Measurements from ENCODE around the gene ZNF638.

Gene ZNF638, protein sequence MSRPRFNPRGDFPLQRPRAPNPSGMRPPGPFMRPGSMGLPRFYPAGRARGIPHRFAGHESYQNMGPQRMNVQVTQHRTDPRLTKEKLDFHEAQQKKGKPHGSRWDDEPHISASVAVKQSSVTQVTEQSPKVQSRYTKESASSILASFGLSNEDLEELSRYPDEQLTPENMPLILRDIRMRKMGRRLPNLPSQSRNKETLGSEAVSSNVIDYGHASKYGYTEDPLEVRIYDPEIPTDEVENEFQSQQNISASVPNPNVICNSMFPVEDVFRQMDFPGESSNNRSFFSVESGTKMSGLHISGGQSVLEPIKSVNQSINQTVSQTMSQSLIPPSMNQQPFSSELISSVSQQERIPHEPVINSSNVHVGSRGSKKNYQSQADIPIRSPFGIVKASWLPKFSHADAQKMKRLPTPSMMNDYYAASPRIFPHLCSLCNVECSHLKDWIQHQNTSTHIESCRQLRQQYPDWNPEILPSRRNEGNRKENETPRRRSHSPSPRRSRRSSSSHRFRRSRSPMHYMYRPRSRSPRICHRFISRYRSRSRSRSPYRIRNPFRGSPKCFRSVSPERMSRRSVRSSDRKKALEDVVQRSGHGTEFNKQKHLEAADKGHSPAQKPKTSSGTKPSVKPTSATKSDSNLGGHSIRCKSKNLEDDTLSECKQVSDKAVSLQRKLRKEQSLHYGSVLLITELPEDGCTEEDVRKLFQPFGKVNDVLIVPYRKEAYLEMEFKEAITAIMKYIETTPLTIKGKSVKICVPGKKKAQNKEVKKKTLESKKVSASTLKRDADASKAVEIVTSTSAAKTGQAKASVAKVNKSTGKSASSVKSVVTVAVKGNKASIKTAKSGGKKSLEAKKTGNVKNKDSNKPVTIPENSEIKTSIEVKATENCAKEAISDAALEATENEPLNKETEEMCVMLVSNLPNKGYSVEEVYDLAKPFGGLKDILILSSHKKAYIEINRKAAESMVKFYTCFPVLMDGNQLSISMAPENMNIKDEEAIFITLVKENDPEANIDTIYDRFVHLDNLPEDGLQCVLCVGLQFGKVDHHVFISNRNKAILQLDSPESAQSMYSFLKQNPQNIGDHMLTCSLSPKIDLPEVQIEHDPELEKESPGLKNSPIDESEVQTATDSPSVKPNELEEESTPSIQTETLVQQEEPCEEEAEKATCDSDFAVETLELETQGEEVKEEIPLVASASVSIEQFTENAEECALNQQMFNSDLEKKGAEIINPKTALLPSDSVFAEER (N-terminal part only)

GRCh38 chr2:71331581-71332434 is at the start of gene ZNF638:
Gene ZNF638 (plus strand): TSS chr2:71331782. CDS start chr2:71348955, 17,173 bp downstream.
- H3K27me3 ChIP-seq (ENCODE audit: control insufficient read depth, insufficient read depth, low read length), result no peaks in the 10 kb centered on the region
- no peak within 1 kb of the TSS for H3K27ac ChIP-seq (ENCODE audit: low read length)
- H3K4me1 ChIP-seq (ENCODE audit: control insufficient read depth, insufficient read depth, low read length), result no peaks in the 10 kb centered on the region
- DNase-seq (ENCODE audit: low read depth, low spot score), result peak; percentile 79
- H3K9me3 ChIP-seq (ENCODE audit: control insufficient read depth, insufficient read depth, low read length), result no peaks in the 10 kb centered on the region
- peak within 1 kb of the TSS; percentile 97 for H3K4me3 ChIP-seq (ENCODE audit: low read length)
- WGBS (ENCODE audit: insufficient coverage, insufficient read length), result no CpG with 5 or more reads among the region's 82 CpGs
- H3K36me3 ChIP-seq (ENCODE audit: control insufficient read depth, insufficient read depth, low read length), result no peaks in the 10 kb centered on the region

DNA sequence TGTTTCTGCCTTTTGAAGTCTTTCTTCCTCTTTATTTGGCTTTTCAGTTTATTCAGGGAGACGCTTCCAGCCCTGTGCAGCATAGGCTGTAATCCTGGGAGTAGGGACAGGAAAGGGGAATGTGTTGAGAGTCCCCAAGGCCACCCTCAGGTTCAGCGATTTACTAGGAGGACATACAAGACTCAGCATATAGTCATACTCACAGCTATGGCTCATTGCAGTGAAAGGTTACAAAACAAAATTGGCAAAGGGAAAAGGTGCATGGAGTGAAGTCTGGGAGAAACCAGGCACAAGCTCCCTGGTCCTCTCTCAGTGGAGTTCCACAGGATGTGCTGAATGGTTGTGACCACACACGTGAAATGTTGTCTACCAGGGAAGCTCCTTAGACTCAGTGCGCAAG is 49.6 kb upstream of the ZNF638 start:
- Histone ChIP-seq H3K9me3 (ENCODE audit: control insufficient read depth, insufficient read depth, low read length) (no peaks in the 10 kb centered on the region), H3K27ac (ENCODE audit: low read length) (no peak overlapping the region), H3K27me3 (ENCODE audit: control insufficient read depth, insufficient read depth, low read length) (peaks cover 2% of the 10 kb centered on the region; the same call in 1 of the 2 replicates), H3K4me1 (ENCODE audit: control insufficient read depth, insufficient read depth, low read length) (peaks cover 1% of the 10 kb centered on the region; the same call in 1 of the 2 replicates), H3K36me3 (ENCODE audit: control insufficient read depth, insufficient read depth, low read length) (no peaks in the 10 kb centered on the region), H3K4me3 (ENCODE audit: low read length) (no peak overlapping the region)
- DNase-seq (ENCODE audit: low read depth, low spot score), result no peak
- WGBS (ENCODE audit: insufficient coverage, insufficient read length), result no CpG with 5 or more reads among the region's 4 CpGs

DNA sequence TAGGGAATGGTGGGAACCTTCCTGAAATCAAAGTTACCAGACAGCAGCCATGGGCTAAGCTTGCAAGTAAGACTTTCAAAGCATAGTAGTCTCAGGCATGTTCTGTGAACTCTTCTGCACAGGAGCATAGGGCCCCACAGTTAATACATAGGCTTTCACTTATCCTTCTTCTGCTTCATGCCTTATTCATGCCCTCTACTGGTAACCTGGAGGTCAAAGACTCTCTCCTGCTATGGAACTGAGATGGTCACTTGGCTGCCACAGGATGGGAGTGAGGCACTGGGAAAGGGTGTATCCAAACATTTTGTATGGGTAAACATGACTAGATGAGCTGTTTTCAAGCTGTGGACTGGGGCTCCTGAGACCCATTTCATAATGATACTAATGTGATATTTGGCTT is 49.1 kb upstream of the ZNF638 start:
- no peaks in the 10 kb centered on the region for H3K36me3 ChIP-seq (ENCODE audit: control insufficient read depth, insufficient read depth, low read length)
- peaks cover 1% of the 10 kb centered on the region; the same call in 1 of the 2 replicates for H3K4me1 ChIP-seq (ENCODE audit: control insufficient read depth, insufficient read depth, low read length)
- no peaks in the 10 kb centered on the region for H3K9me3 ChIP-seq (ENCODE audit: control insufficient read depth, insufficient read depth, low read length)
- peaks cover 2% of the 10 kb centered on the region; the same call in 1 of the 2 replicates for H3K27me3 ChIP-seq (ENCODE audit: control insufficient read depth, insufficient read depth, low read length)
- no peak overlapping the region for H3K27ac ChIP-seq (ENCODE audit: low read length)
- no peak overlapping the region for H3K4me3 ChIP-seq (ENCODE audit: low read length)
- DNase-seq (ENCODE audit: low read depth, low spot score), result no peak

GRCh38 chr2:71283131-71283530 is 48.5 kb upstream of the ZNF638 start:
- no peaks in the 10 kb centered on the region for H3K27me3 ChIP-seq (ENCODE audit: control insufficient read depth, insufficient read depth, low read length)
- H3K4me1 ChIP-seq (ENCODE audit: control insufficient read depth, insufficient read depth, low read length), result peaks cover 1% of the 10 kb centered on the region; the same call in 1 of the 2 replicates
- H3K27ac ChIP-seq (ENCODE audit: low read length), result no peak overlapping the region
- WGBS (ENCODE audit: insufficient coverage, insufficient read length), result no CpG with 5 or more reads among the region's 5 CpGs
- no peak for DNase-seq (ENCODE audit: low read depth, low spot score)
- H3K4me3 ChIP-seq (ENCODE audit: low read length), result no peak overlapping the region
- H3K36me3 ChIP-seq (ENCODE audit: control insufficient read depth, insufficient read depth, low read length), result no peaks in the 10 kb centered on the region
- no peaks in the 10 kb centered on the region for H3K9me3 ChIP-seq (ENCODE audit: control insufficient read depth, insufficient read depth, low read length)

DNA sequence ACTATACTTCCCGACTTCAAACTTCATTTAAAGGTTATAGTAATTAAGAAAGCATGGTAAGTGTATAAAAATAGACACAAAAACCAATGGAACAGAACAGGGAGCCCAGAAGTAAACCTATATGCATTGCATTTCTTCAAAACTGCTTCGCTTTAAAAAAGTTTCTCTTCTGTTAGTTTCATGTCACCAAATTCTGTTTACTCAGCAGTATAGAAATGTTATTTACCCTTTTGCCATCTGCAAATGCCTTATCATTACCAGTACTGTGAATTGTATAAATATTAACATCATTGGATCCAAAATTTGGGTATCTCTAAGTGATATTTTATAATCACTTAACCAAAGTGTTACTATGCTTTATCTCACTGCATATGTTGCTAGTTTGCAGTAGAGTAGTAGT is 45.9 kb upstream of the ZNF638 start:
- Histone ChIP-seq H3K9me3 (ENCODE audit: control insufficient read depth, insufficient read depth, low read length) (no peaks in the 10 kb centered on the region), H3K36me3 (ENCODE audit: control insufficient read depth, insufficient read depth, low read length) (no peaks in the 10 kb centered on the region), H3K4me3 (ENCODE audit: low read length) (no peak overlapping the region), H3K27ac (ENCODE audit: low read length) (no peak overlapping the region), H3K4me1 (ENCODE audit: control insufficient read depth, insufficient read depth, low read length) (0 out of 2 replicates have a peak, but pooled peaks cover 1% of the 10 kb centered on the region), H3K27me3 (ENCODE audit: control insufficient read depth, insufficient read depth, low read length) (no peaks in the 10 kb centered on the region)
- no peak for DNase-seq (ENCODE audit: low read depth, low spot score)
- no CpG with 5 or more reads among the region's 2 CpGs for WGBS (ENCODE audit: insufficient coverage, insufficient read length)

- H3K4me1 ChIP-seq (ENCODE audit: control insufficient read depth, insufficient read depth, low read length), result no peaks in the 10 kb centered on the region
- no peaks in the 10 kb centered on the region for H3K27me3 ChIP-seq (ENCODE audit: control insufficient read depth, insufficient read depth, low read length)
- H3K27ac ChIP-seq (ENCODE audit: low read length), result no peak overlapping the region
- H3K9me3 ChIP-seq (ENCODE audit: control insufficient read depth, insufficient read depth, low read length), result no peaks in the 10 kb centered on the region
- H3K36me3 ChIP-seq (ENCODE audit: control insufficient read depth, insufficient read depth, low read length), result no peaks in the 10 kb centered on the region
- no CpG with 5 or more reads among the region's 4 CpGs for WGBS (ENCODE audit: insufficient coverage, insufficient read length)
- DNase-seq (ENCODE audit: low read depth, low spot score), result no peak
- H3K4me3 ChIP-seq (ENCODE audit: low read length), result no peak overlapping the region
These were observed 40.2 kb upstream of the ZNF638 start for GRCh38 chr2:71291398-71291797.

DNA sequence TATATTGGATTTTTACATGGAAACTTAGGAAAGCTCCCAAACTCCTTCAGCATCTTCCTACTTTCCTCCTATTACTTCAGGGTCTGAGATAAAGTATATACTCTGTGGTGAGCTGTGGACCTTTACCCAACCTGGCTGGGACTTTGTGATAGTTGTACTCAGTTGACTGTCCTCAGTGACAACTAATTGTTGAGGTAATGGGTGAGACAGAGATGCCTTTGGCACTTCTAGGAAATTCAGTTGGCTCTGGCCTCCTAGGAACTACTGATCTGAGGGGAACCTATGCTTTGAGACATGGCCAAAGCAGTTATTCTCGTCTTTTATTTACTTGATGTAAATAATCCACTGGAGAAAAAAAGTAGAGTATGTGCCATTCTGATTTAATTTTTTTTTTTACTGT is 39.4 kb upstream of the ZNF638 start:
- no peaks in the 10 kb centered on the region for H3K27me3 ChIP-seq (ENCODE audit: control insufficient read depth, insufficient read depth, low read length)
- no peak for DNase-seq (ENCODE audit: low read depth, low spot score)
- no peaks in the 10 kb centered on the region for H3K9me3 ChIP-seq (ENCODE audit: control insufficient read depth, insufficient read depth, low read length)
- H3K27ac ChIP-seq (ENCODE audit: low read length), result no peak overlapping the region
- H3K4me1 ChIP-seq (ENCODE audit: control insufficient read depth, insufficient read depth, low read length), result no peaks in the 10 kb centered on the region
- H3K4me3 ChIP-seq (ENCODE audit: low read length), result no peak overlapping the region
- no peaks in the 10 kb centered on the region for H3K36me3 ChIP-seq (ENCODE audit: control insufficient read depth, insufficient read depth, low read length)
- WGBS (ENCODE audit: insufficient coverage, insufficient read length), result no CpG with 5 or more reads among the region's 1 CpG

- no peak overlapping the region for H3K4me3 ChIP-seq (ENCODE audit: low read length)
- no peak overlapping the region for H3K27ac ChIP-seq (ENCODE audit: low read length)
- H3K9me3 ChIP-seq (ENCODE audit: control insufficient read depth, insufficient read depth, low read length), result no peaks in the 10 kb centered on the region
- H3K36me3 ChIP-seq (ENCODE audit: control insufficient read depth, insufficient read depth, low read length), result no peaks in the 10 kb centered on the region
- DNase-seq (ENCODE audit: low read depth, low spot score), result no peak
- no peaks in the 10 kb centered on the region for H3K4me1 ChIP-seq (ENCODE audit: control insufficient read depth, insufficient read depth, low read length)
- H3K27me3 ChIP-seq (ENCODE audit: control insufficient read depth, insufficient read depth, low read length), result no peaks in the 10 kb centered on the region
- no CpG with 5 or more reads among the region's 2 CpGs for WGBS (ENCODE audit: insufficient coverage, insufficient read length)
These were observed 32.7 kb upstream of the ZNF638 start for GRCh38 chr2:71298914-71299313.

DNA sequence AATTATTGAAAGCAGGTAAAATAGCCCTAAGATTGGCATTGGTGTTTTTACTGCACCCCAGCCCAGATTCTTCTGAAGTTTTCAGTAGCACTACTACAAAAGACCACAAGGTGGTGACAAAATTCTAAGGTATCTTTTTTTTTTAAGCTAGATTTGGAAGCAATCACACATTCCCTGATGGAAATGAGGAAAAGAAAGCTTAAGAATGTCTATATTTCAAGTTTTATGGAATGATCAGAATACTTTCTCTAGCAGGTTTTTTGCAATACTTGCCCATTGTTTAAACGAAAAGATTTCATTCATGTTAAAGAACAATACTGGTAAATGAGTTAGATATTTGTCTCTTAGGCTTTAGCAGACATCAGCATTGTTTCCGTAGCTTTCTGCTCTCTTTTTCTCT is 32.1 kb upstream of the ZNF638 start:
- H3K27ac ChIP-seq (ENCODE audit: low read length), result no peak overlapping the region
- no peaks in the 10 kb centered on the region for H3K4me1 ChIP-seq (ENCODE audit: control insufficient read depth, insufficient read depth, low read length)
- WGBS (ENCODE audit: insufficient coverage, insufficient read length), result no CpG with 5 or more reads among the region's 2 CpGs
- no peaks in the 10 kb centered on the region for H3K36me3 ChIP-seq (ENCODE audit: control insufficient read depth, insufficient read depth, low read length)
- DNase-seq (ENCODE audit: low read depth, low spot score), result no peak
- H3K9me3 ChIP-seq (ENCODE audit: control insufficient read depth, insufficient read depth, low read length), result no peaks in the 10 kb centered on the region
- no peak overlapping the region for H3K4me3 ChIP-seq (ENCODE audit: low read length)
- H3K27me3 ChIP-seq (ENCODE audit: control insufficient read depth, insufficient read depth, low read length), result no peaks in the 10 kb centered on the region
